ENCODE data around the gene NKPD1. TPM values are rescaled to one million over a fixed set of nuclear protein-coding genes. Genes with fewer than 3 reads are reported as not detected.

The NKPD1 gene
- total and polyA plus RNA-seq, 4 donors: not detected

DNA sequence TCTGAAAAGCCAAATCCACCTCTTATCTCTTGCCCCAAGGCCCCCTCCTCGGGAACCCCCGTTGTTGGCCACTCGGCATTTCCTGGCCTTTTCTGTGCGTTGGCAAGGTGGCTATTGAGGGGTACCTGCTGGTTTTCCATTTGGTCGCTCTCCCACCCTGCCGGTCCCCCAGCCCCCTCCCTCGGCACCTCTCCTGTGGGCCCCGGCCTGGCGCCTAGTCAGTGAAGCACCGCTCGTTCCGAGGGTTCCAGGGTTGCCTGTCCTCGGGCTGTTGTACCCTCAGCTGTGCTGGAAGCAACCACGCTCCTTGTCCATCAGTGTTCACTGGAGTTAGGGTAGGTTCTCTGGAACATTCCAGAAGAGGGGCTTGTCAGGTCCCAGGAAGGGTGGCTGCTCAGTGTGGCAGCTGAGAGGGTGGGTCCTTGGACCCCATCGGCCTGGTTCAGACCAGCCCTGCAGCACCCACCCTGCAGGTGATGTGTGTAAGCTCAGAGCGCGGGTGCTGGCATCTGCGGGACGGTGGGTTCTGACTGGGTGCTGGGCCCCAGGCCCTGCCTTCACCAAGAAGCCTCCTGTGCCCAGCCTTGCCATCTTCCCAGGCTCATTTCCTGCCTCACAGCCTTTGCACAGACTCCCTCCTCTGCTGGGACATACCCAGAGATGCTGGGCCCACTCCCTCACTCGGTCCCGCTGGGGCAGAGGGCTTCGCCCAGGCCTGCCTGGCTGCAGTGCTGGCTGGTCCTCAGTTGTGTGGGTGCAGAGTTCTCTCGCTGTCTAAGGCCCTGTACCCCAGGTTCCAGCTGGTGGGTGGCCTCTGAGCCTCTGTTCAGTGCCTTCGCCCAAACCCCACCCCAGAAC, 21.3 kb downstream of the NKPD1 start (continued):
- TF ChIP-seq REST (IDR thresholded peaks at IDR 0.05) (no peak), TAF1 (conservative IDR thresholded peaks at IDR 0.05) (no peak), RAD21 (IDR thresholded peaks at IDR 0.05) (no peak)

- DNase-seq (ENCODE audit: low spot score): no peak
- H3K27me3 ChIP-seq (ENCODE audit: control insufficient read depth in 4 of 4, insufficient read depth in 4 of 4, low read length in 3 of 4): no peaks in the 10 kb centered on the region
- WGBS: 91% methylated on average over 11 of the region's 11 CpGs
- no peaks in the 10 kb centered on the region for H3K4me1 ChIP-seq (ENCODE audit: control insufficient read depth in 4 of 4, insufficient read depth in 4 of 4, low read length in 3 of 4)
- H3K27ac ChIP-seq (ENCODE audit: low read depth in 1 of 2, low read length in 2 of 2): no peak overlapping the region
- no peak overlapping the region for H3K4me3 ChIP-seq (ENCODE audit: low read depth in 1 of 3, low read length in 3 of 3)
- H3K36me3 ChIP-seq (ENCODE audit: control insufficient read depth in 4 of 4, insufficient read depth in 3 of 4, low read depth in 1 of 4, low read length in 3 of 4): peaks cover 0 to 3% (median 0%) of the 10 kb centered on the region in 4 donors
- H3K9ac ChIP-seq (ENCODE audit: low read depth in 1 of 2, low read length in 2 of 2): no peak overlapping the region
- TF ChIP-seq RAD21 (IDR thresholded peaks at IDR 0.05): no peak
- H3K9me3 ChIP-seq (ENCODE audit: control insufficient read depth in 4 of 4, low read length in 3 of 4): no peaks in the 10 kb centered on the region
Measured at GRCh38 chr19:45138303-45138751, 22.5 kb downstream of the NKPD1 start.

DNA sequence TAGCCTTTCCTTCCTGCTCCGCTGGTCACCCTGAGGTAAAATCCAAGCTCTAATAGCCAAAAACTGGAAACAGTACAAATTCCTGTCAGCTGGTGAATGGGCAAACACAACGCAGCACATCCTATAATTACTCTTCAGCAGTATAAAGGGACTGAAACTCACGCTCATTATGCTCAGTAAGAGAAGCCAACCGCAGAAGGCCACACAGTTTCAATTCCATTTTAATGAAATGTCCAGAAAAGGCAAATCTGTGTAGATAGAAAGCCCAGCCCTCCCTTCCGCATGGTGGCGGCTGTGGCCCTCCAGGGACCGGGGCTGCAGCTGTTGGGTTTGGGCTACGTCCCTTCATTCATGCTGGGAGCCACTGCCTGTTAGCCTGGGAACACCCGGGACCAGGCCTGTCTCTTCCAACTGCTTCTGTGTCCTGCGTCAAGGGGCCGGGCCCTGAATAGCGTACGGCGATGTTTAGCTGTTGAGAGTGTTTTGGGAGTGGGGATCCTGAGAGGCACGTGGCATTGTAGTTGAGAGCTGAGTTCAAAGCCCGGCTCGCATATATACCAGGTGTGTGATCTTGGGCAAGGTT, 23.5 kb downstream of the NKPD1 start:
- Histone ChIP-seq H3K36me3 (ENCODE audit: control insufficient read depth in 4 of 4, insufficient read depth in 3 of 4, low read depth in 1 of 4, low read length in 3 of 4) (peaks cover 0 to 3% (median 0%) of the 10 kb centered on the region in 4 donors), H3K27ac (ENCODE audit: low read depth in 1 of 2, low read length in 2 of 2) (no peak overlapping the region)

GRCh38 chr19:45136507-45137178, 24.1 kb downstream of the NKPD1 start:
- no peaks in the 10 kb centered on the region for H3K27me3 ChIP-seq (ENCODE audit: control insufficient read depth in 4 of 4, insufficient read depth in 4 of 4, low read length in 3 of 4)
- no peak overlapping the region for H3K9ac ChIP-seq (ENCODE audit: low read depth in 1 of 2, low read length in 2 of 2)
- H3K4me1 ChIP-seq (ENCODE audit: control insufficient read depth in 4 of 4, insufficient read depth in 4 of 4, low read length in 3 of 4): no peaks in the 10 kb centered on the region
- H3K9me3 ChIP-seq (ENCODE audit: control insufficient read depth in 4 of 4, low read length in 3 of 4): no peaks in the 10 kb centered on the region
- H3K4me3 ChIP-seq (ENCODE audit: low read depth in 1 of 3, low read length in 3 of 3): no peak overlapping the region
- H3K27ac ChIP-seq (ENCODE audit: low read depth in 1 of 2, low read length in 2 of 2): no peak overlapping the region
- H3K36me3 ChIP-seq (ENCODE audit: control insufficient read depth in 4 of 4, insufficient read depth in 3 of 4, low read depth in 1 of 4, low read length in 3 of 4): no peaks in the 10 kb centered on the region
- TF ChIP-seq SP1 (IDR thresholded peaks at IDR 0.05): no peak
- TF ChIP-seq TAF1 (conservative IDR thresholded peaks at IDR 0.05): no peak
- TF ChIP-seq, protein P1, sequence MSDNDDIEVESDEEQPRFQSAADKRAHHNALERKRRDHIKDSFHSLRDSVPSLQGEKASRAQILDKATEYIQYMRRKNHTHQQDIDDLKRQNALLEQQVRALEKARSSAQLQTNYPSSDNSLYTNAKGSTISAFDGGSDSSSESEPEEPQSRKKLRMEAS (IDR thresholded peaks at IDR 0.05): no peak
- no peak for TF ChIP-seq ATF3 (IDR thresholded peaks at IDR 0.05)
- WGBS: 87% methylated on average over 12 of the region's 12 CpGs
- DNase-seq (ENCODE audit: low spot score): no peak

More for the DNA sequence above, 23.5 kb downstream of the NKPD1 start:
- no peak overlapping the region for H3K4me3 ChIP-seq (ENCODE audit: low read depth in 1 of 3, low read length in 3 of 3)
- H3K9ac ChIP-seq (ENCODE audit: low read depth in 1 of 2, low read length in 2 of 2): no peak overlapping the region
- TF ChIP-seq, protein P2, sequence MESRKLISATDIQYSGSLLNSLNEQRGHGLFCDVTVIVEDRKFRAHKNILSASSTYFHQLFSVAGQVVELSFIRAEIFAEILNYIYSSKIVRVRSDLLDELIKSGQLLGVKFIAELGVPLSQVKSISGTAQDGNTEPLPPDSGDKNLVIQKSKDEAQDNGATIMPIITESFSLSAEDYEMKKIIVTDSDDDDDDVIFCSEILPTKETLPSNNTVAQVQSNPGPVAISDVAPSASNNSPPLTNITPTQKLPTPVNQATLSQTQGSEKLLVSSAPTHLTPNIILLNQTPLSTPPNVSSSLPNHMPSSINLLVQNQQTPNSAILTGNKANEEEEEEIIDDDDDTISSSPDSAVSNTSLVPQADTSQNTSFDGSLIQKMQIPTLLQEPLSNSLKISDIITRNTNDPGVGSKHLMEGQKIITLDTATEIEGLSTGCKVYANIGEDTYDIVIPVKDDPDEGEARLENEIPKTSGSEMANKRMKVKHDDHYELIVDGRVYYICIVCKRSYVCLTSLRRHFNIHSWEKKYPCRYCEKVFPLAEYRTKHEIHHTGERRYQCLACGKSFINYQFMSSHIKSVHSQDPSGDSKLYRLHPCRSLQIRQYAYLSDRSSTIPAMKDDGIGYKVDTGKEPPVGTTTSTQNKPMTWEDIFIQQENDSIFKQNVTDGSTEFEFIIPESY (IDR thresholded peaks at IDR 0.05): no peak
- WGBS: 85% methylated on average over 17 of the region's 17 CpGs
- no peaks in the 10 kb centered on the region for H3K9me3 ChIP-seq (ENCODE audit: control insufficient read depth in 4 of 4, low read length in 3 of 4)
- DNase-seq (ENCODE audit: low spot score): no peak
- no peaks in the 10 kb centered on the region for H3K4me1 ChIP-seq (ENCODE audit: control insufficient read depth in 4 of 4, insufficient read depth in 4 of 4, low read length in 3 of 4)
- no peaks in the 10 kb centered on the region for H3K27me3 ChIP-seq (ENCODE audit: control insufficient read depth in 4 of 4, insufficient read depth in 4 of 4, low read length in 3 of 4)
